Dendritic cell treated with granulocyte-macrophage colony-stimulating factor and Interleukin-4, amounts not matched to agents 40 ng/mL and 50 ng/mL, for 4 days (primary cell): Measurements from ENCODE around the gene MAP2K3.

Experiments used
- H3K27ac Mint-ChIP-seq: one replicate; pipeline ENCODE4 v1.8.0; 2022; ENCODE audit warnings: mild to moderate bottlenecking, mixed read lengths
- H3K27me3 Mint-ChIP-seq: one replicate; pipeline ENCODE4 v1.8.0; 2022; ENCODE audit warnings: mild to moderate bottlenecking, mixed read lengths
- H3K36me3 Mint-ChIP-seq: one replicate; pipeline ENCODE4 v1.8.0; 2022; ENCODE audit warnings: low read depth, mixed read lengths
- H3K4me1 Mint-ChIP-seq: one replicate; pipeline ENCODE4 v1.8.0; 2022; ENCODE audit warnings: low read depth, mixed read lengths
- H3K4me3 Mint-ChIP-seq: one replicate; pipeline ENCODE4 v1.8.0; 2022; ENCODE audit warnings: mild to moderate bottlenecking, moderate library complexity, mixed read lengths
- H3K9me3 Mint-ChIP-seq: one replicate; pipeline ENCODE4 v1.8.0; 2022; ENCODE audit warnings: mixed read lengths
- intact Hi-C: fragments of 100-400 bp; cut with micrococcal nuclease; formaldehyde crosslinking; loops from one replicate; pipeline ENCODE4 v1.15.0; 2022

MAP2K3 gene

GRCh38 chr17:21292867-21293830, 8.6 kb downstream of the MAP2K3 start:
- peaks cover 6% of the 10 kb centered on the region for H3K27me3 Mint-ChIP-seq
- no peak overlapping the region for H3K4me3 Mint-ChIP-seq
- H3K27ac Mint-ChIP-seq, result no peak overlapping the region
- no peaks in the 10 kb centered on the region for H3K9me3 Mint-ChIP-seq
- H3K36me3 Mint-ChIP-seq, result peaks cover 42% of the 10 kb centered on the region
- H3K4me1 Mint-ChIP-seq, result peaks cover 33% of the 10 kb centered on the region
- intact Hi-C loops, result no loop called here

DNA sequence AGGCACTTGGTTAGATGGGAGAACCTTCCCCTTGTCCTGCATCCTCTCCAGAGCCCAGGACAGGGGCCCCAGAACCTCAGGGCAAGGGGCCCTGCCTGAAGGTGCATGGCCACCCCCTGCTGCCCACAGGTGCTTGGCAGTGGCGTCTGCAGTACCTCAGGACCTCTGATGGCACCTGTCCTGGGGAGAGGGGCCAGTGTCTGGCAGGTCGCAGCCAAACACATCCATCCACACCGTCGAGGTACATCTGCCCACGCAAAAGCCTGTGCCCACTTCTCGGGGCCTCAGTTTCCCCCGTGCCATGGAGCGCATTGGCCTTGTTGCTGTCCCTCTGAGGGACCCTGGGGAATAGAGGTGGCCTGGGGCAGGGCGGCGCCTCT, 9.3 kb downstream of the MAP2K3 start:
- peaks cover 27% of the 10 kb centered on the region for H3K4me1 Mint-ChIP-seq
- H3K4me3 Mint-ChIP-seq, result no peak overlapping the region
- H3K27me3 Mint-ChIP-seq, result peaks cover 6% of the 10 kb centered on the region
- no peak overlapping the region for H3K27ac Mint-ChIP-seq
- intact Hi-C loops, result no loop called here
- no peaks in the 10 kb centered on the region for H3K9me3 Mint-ChIP-seq
- H3K36me3 Mint-ChIP-seq, result peaks cover 47% of the 10 kb centered on the region

DNA sequence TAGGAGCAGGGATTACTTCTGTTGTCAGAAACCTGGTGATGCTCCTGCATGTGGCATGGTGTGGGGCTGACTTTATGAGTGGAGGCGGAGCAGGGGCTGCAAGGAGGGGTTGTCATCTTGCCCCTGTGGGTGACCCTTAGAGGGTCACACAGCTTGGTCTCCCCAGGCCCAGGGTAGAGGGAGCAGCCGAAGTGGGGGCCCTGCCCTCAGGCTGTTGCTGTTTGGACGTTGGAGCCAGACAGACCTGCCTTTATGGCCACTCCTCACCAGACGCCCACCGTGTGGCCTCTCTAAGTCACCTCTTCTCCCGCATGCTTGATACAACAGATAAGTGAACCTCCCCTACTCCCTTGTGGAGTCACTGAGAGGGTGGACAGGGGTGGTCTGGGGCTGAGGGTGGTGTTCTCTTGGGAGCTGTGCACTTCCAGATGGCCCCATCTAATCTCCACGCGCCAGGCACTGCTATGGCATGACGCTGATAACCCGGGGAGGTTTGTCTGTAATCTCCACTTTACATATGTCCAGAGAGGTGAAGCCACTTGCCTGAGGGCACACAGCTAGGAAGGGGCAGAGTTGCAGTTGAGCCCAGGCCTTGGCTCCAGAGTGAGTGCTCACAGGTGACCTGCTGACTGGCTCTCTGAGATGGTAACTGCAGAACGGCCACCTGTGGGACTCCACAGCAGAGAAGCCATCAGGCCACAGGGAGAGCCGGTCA, 10.0 kb downstream of the MAP2K3 start:
- no peak overlapping the region for H3K4me3 Mint-ChIP-seq
- peaks cover 54% of the 10 kb centered on the region for H3K36me3 Mint-ChIP-seq
- H3K4me1 Mint-ChIP-seq, result peaks cover 20% of the 10 kb centered on the region
- peaks cover 6% of the 10 kb centered on the region for H3K27me3 Mint-ChIP-seq
- no peaks in the 10 kb centered on the region for H3K9me3 Mint-ChIP-seq
- H3K27ac Mint-ChIP-seq, result no peak overlapping the region
- intact Hi-C loops, result no loop called here

DNA sequence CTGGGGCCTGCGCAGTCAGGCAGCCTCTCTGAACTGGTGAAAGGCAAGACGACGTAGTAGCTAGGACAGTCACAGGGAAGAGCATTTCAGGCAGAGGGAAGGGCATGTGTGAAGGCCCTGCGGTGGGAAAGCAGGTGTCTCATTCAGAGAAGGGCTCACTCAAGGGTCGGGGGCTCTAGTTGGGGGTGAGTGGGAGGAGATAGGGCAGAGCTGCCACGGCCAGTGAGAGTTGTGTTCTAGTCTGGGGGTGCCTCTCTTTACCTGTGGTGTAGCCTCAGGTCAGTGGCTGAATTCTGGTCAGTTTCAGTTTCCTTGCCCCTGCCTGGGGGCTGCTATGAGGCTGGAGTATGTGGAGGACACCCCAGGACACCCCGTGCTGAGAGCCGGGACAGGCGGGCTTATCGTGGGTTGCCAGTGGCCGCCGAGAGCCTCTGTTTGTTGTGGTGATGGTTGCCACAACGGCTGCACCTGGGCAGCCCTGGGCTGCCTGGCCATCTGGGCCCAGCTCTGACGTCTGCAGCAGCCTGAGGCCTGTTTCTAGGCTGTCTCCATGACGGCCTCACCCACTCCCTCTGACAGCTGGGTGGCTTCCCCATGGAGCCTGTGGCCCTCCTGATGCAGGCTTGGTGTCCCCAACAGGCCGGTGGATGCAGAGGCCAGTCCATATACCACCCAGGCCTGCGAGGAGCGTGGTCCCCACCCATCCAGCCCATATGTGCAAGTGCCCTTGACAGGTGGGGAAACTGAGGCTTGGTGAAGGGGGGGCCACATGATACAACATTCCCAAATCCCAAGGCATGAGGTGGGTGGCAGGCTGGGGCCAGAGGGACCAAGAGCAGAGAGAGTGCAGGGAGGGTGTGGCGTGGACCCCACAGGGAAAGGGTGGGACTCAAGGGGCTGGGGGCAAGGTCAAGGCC, 10.8 kb downstream of the MAP2K3 start:
- Mint-ChIP-seq H3K27me3 (peaks cover 5% of the 10 kb centered on the region), H3K27ac (no peak overlapping the region), H3K9me3 (no peaks in the 10 kb centered on the region), H3K36me3 (peaks cover 56% of the 10 kb centered on the region), H3K4me1 (peaks cover 12% of the 10 kb centered on the region), H3K4me3 (no peak overlapping the region)
- intact Hi-C loops, result no loop called here

DNA sequence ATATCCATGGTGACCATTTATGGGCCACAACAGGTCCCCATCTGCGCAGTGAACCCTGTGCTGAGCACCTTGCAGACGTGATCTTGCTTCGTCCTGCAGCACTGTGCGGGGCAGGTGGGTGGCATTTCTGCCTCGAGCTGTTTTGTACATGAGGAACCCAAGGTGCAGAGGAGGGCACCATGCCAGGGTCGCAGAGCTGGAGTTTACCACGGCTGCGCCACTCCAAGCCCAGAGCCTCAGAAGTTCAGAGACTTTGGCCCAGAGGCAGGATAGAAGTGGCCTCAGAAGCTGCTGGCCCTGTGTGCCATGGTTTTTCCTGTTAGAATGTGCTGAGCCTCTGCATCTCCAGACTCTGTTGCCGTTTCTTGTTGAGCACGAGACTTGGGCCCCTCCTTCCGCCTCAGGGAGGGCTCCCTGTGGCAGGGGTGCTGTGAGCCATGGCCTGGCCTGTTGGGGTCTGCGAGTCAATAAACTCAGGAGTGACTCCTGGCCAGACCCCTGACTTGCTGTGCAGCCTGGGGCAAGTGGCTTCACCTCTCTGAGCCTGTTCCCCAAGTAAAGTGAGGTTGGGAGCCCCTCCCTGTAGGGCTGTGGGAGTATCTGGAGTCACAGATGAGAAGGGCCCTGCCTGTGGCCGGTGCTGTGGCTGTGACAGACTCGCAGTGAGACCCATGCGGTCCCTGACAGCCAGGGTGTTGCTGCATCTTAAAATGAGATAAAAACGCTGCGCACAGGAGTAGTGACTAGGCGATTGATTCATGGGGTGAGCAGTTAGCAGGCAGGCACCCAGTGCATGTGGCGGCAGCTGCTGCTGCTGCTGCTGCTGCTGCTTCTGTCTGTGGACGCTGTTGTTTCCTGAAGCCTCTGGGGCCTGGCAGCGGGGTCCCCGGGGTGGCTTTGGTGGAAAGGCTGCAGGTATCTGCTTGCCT, 11.8 kb downstream of the MAP2K3 start:
- intact Hi-C loops, result no loop called here
- H3K4me3 Mint-ChIP-seq, result no peak overlapping the region
- H3K27me3 Mint-ChIP-seq, result no peaks in the 10 kb centered on the region
- peaks cover 10% of the 10 kb centered on the region for H3K4me1 Mint-ChIP-seq
- no peaks in the 10 kb centered on the region for H3K9me3 Mint-ChIP-seq
- H3K36me3 Mint-ChIP-seq, result peaks cover 64% of the 10 kb centered on the region
- H3K27ac Mint-ChIP-seq, result no peak overlapping the region

GRCh38 chr17:21297026-21297520, 12.6 kb downstream of the MAP2K3 start:
- intact Hi-C loops, result no loop called here

DNA sequence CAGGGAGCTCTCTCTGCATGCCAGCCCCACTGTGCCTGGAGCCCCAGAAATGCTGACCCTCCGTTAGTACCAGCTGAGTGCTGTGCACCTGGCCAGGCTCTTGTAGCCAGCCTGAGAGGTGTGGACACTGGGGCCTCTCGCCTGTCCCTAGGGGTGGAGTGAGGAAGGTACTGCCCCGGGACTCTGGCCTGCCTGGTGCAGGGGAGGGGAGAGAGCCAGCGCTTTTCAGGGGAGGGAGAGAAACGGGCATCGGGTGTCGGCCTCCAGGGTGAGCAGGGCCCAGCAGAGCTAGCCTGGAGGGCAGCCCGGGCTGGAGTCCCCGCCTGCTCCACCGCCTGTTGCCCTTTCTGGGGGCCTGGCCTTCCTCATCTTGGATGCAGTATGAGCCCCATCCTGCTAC, 13.1 kb downstream of the MAP2K3 start:
- Mint-ChIP-seq H3K27me3 (no peaks in the 10 kb centered on the region), H3K36me3 (peaks cover 64% of the 10 kb centered on the region), H3K9me3 (no peaks in the 10 kb centered on the region), H3K27ac (no peak overlapping the region), H3K4me1 (peaks cover 10% of the 10 kb centered on the region), H3K4me3 (no peak overlapping the region)
- intact Hi-C loops, result no loop called here

More at GRCh38 chr17:21297026-21297520, 12.6 kb downstream of the MAP2K3 start:
- H3K27ac Mint-ChIP-seq, result no peak overlapping the region
- H3K4me1 Mint-ChIP-seq, result peaks cover 10% of the 10 kb centered on the region
- no peak overlapping the region for H3K4me3 Mint-ChIP-seq
- peaks cover 64% of the 10 kb centered on the region for H3K36me3 Mint-ChIP-seq
- H3K9me3 Mint-ChIP-seq, result no peaks in the 10 kb centered on the region
- H3K27me3 Mint-ChIP-seq, result no peaks in the 10 kb centered on the region

DNA sequence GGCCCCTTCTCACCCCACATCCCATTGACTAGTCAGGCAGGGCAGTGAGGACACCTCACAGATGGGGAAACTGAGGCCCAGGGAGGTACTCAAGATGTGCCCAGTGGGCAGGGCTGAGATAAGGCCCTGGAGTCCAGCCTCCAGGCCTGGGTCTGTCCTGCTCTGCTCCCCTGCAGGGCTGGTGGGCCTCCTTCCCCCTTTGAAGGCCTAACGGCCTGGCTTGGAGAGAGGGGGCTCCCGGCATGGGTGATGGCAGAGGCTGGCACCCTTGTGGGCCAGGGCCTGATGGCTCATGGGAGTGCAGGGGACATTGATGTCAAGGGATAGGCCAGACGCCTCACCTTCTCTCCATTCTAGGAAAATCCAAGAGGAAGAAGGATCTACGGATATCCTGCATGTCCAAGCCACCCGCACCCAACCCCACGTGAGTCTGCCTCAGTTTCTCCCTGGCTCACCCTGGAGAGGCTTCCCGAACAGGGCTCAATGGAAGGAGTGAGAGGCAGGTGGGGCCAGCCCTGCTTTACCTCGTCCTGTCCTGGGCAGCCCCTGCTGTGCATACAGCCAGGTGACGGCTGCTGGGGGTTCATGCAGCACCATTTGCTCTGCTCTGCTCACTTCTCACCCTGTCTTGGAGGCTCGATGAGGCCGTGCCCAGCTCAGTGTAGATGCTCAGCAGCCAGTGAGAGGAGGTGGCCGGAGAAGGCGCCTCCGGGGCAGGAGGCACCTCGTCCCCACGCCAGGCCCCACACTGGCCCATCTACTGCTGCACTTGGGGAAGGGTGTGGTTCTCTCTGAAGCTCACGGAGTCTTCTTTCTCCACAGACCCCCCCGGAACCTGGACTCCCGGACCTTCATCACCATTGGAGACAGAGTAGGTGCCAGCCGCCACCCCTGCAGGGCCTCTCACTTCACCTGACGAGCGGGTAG, 13.8 kb downstream of the MAP2K3 start:
- H3K9me3 Mint-ChIP-seq, result no peaks in the 10 kb centered on the region
- no peak overlapping the region for H3K4me3 Mint-ChIP-seq
- peaks cover 65% of the 10 kb centered on the region for H3K36me3 Mint-ChIP-seq

DNA sequence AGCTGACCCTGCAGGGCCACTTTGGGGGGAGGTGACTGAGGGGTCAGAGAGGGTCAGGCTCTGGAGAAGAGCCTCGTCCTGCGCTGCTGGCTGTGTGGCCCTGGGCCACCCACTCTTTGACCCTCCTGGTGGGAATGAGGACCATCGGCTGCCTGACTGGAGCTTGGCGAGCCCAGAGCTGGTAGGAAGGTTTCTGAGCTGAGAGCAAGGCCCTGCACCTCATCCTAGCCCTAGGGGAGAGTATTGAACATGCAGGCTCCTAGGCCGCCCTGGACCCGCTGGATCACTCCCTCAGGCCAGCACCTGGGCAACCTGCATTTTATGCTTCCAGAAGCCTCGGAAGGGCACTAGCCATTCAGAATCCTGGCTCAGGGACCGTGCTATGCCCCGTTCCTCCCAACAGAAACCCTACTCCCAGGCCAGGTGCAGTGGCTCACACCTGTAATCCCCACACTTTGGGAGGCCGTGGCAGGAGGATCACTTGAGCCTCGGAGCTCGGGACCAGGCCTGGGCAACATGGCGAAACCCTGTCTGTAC, 14.5 kb downstream of the MAP2K3 start:
- H3K36me3 Mint-ChIP-seq, result peaks cover 68% of the 10 kb centered on the region
- H3K27me3 Mint-ChIP-seq, result no peaks in the 10 kb centered on the region
- intact Hi-C loops, result no loop called here
- H3K4me1 Mint-ChIP-seq, result peaks cover 9% of the 10 kb centered on the region
- H3K9me3 Mint-ChIP-seq, result no peaks in the 10 kb centered on the region
- no peak overlapping the region for H3K27ac Mint-ChIP-seq
- H3K4me3 Mint-ChIP-seq, result no peak overlapping the region

More for the DNA sequence above, 13.8 kb downstream of the MAP2K3 start:
- Mint-ChIP-seq H3K4me1 (peaks cover 10% of the 10 kb centered on the region), H3K27ac (no peak overlapping the region), H3K27me3 (no peaks in the 10 kb centered on the region)
- intact Hi-C loops, result no loop called here

DNA sequence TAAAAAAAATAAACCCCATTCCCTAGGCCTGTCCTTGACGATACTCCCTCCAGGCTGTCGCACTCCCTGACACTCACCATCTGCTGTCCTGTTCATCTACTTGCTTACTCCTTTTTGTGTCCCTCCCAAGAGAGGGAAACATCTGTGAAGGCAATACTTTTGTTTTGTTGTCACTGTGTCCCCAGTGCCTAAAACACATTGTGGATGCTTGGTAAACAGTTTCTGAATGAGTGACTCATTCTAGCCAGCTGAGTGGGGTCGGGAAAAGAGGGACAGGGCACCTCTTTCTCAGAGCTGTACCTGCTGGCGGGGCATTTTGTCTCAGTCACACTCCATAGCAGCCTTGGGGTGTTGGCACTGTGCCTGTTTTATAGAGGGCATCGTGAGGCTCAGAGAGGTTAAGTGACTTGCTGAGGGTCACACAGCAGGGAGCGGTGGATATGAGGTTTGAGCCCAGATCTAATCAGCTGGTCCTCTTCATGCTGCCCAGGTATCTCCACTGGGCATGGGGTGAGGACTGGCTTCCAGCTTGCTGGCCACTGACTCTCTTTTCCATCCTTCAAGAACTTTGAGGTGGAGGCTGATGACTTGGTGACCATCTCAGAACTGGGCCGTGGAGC, 15.6 kb downstream of the MAP2K3 start:
- H3K27me3 Mint-ChIP-seq, result no peaks in the 10 kb centered on the region
- H3K4me3 Mint-ChIP-seq, result no peak overlapping the region
- H3K9me3 Mint-ChIP-seq, result no peaks in the 10 kb centered on the region
- no peak overlapping the region for H3K27ac Mint-ChIP-seq
- intact Hi-C loops, result no loop called here
- H3K36me3 Mint-ChIP-seq, result peaks cover 75% of the 10 kb centered on the region
- no peaks in the 10 kb centered on the region for H3K4me1 Mint-ChIP-seq

DNA sequence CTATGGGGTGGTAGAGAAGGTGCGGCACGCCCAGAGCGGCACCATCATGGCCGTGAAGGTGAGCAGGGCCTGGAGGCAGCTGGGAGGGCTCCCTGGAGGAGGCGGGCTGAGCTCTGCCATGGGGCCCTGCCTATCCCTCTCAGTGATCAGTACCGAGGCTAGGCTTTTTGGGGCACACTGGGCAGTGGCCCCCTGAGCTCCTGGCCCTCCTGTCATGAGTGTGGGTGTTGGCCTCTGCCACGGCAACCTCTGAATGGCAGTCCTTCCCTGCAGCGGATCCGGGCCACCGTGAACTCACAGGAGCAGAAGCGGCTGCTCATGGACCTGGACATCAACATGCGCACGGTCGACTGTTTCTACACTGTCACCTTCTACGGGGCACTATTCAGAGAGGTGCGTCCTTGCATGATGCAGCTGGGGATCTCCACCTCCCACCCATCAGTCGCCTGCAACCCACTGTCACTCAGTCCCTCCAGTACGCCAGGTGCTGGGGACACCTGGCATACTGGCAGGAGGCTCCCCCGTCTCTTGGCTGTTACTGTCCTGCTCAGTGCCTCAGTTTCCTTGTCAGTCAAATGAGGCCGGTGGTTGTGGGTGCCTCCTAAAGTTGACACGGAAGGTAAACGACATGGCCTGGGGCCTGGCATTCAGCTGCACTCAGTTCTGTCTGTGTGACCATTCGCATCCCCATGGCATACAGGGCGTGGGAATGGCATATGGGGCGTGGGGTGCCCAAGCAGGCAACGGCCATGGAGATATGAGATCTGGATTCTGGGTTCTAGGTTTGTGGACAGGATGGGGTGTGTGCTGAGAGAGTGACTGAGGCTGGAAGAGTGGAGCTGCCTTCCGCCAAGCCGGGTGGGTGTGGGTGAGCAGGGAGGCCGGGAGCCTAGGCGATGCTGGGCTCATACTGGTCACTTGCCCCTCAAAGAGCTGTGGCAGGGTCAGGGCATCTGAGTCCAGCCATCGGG, 16.4 kb downstream of the MAP2K3 start:
- H3K9me3 Mint-ChIP-seq, result no peaks in the 10 kb centered on the region
- intact Hi-C loops, result no loop called here
- no peaks in the 10 kb centered on the region for H3K4me1 Mint-ChIP-seq
- no peak overlapping the region for H3K27ac Mint-ChIP-seq
- H3K4me3 Mint-ChIP-seq, result no peak overlapping the region
- H3K36me3 Mint-ChIP-seq, result peaks cover 78% of the 10 kb centered on the region
- no peaks in the 10 kb centered on the region for H3K27me3 Mint-ChIP-seq
